GM19035 (cell line): ENCODE measurements around the gene PLPPR5.

Experiments used
- ATAC-seq: cut with Tn5 transposase; IDR thresholded peaks from one replicate; pipeline ENCODE4 v1.9.1; 2021; ENCODE audit not compliant: unreplicated experiment

The PLPPR5 gene

GRCh38 chr1:98860329-98860728 is 144.3 kb downstream of the PLPPR5 start:
- ATAC-seq: no peak

- no peak for ATAC-seq
Measured at GRCh38 chr1:98854137-98854536, 150.5 kb downstream of the PLPPR5 start.

- ATAC-seq: no peak
Measured at GRCh38 chr1:98849969-98850636, 154.6 kb downstream of the PLPPR5 start.

GRCh38 chr1:98842241-98842640 is 162.4 kb downstream of the PLPPR5 start:
- ATAC-seq: no peak
